PC-9 (cell line): ENCODE results near the gene N4BP2L2.

Source experiments
- EZH2 ChIP-seq: fragments of 200-600 bp; sonication (generic); IDR thresholded peaks from 2 replicates; pipeline ENCODE4 v1.8.0; 2017; ENCODE audit warnings: antibody characterized with exemption, low read depth
- TF ChIP-seq, protein P1 (sequence below): fragments of 200-600 bp; sonication (generic); conservative IDR thresholded peaks from 2 replicates; pipeline ENCODE4 v1.6.1; 2017; ENCODE audit warnings: mixed run types, antibody characterized with exemption, mild to moderate bottlenecking, moderate library complexity

DNA sequence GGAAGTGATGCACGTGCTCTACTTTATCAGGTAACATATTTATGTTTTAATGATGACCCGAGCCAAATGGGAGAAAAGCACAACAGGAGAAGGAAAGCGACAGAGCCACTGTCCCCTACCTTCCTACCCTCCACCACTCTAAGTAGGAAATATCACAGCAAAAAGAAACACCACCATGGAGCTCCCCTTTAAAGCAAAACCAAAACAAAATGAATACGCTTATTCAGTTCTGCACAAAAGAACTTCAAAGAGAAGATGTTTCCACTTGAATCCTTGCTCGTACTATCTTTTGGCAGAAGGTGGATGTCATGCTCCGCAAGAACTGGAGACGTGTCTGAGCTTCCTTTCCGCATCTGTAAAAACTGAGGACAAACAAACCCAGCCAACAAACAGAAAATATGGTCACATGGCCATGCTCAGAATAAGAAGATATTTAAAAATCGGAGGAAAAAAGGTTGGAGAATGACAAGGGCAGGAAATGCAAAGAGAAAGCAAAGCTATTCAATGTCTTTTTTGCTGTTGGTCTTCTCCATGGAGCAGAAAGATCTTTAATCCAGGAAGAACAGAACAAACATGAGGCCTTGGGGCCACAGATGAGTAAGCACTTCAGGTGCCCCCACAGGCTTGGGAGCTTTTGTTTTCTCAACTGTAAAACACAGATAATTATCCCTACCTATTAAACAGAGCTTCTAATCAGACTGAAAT, 130.1 kb downstream of the N4BP2L2 start:
- TF ChIP-seq, protein P1, sequence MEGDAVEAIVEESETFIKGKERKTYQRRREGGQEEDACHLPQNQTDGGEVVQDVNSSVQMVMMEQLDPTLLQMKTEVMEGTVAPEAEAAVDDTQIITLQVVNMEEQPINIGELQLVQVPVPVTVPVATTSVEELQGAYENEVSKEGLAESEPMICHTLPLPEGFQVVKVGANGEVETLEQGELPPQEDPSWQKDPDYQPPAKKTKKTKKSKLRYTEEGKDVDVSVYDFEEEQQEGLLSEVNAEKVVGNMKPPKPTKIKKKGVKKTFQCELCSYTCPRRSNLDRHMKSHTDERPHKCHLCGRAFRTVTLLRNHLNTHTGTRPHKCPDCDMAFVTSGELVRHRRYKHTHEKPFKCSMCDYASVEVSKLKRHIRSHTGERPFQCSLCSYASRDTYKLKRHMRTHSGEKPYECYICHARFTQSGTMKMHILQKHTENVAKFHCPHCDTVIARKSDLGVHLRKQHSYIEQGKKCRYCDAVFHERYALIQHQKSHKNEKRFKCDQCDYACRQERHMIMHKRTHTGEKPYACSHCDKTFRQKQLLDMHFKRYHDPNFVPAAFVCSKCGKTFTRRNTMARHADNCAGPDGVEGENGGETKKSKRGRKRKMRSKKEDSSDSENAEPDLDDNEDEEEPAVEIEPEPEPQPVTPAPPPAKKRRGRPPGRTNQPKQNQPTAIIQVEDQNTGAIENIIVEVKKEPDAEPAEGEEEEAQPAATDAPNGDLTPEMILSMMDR: no peak
- TF ChIP-seq EZH2: no peak
